Activated T-cell treated with anti-CD3 and anti-CD28 coated beads for 1 hour (primary cell): ENCODE data around the gene PHLDA1.

Experiments
- DNase-seq: peaks from one replicate; pipeline ENCODE4 v3.0.0-alpha.2; 2020; ENCODE audit warnings: low read depth

The PHLDA1 gene

GRCh38 chr12:76031414-76032042 lies at the start of gene PHLDA1:
Gene PHLDA1 (minus strand): TSS chr12:76031776.
- peak; percentile 84 for DNase-seq

GRCh38 chr12:76080729-76081415 lies 49.3 kb upstream of the PHLDA1 start:
- DNase-seq, result no peak

GRCh38 chr12:76080017-76080728 lies 48.6 kb upstream of the PHLDA1 start:
- no peak for DNase-seq

GRCh38 chr12:76078748-76079147 lies 47.2 kb upstream of the PHLDA1 start:
- DNase-seq, result no peak

- DNase-seq, result no peak
These were observed 43.9 kb upstream of the PHLDA1 start for GRCh38 chr12:76075448-76075847.

- DNase-seq, result no peak
These were observed 43.2 kb upstream of the PHLDA1 start for GRCh38 chr12:76074701-76075336.

GRCh38 chr12:76073561-76073960 lies 42.0 kb upstream of the PHLDA1 start:
- no peak for DNase-seq

- no peak for DNase-seq
These were observed 41.0 kb upstream of the PHLDA1 start for GRCh38 chr12:76072568-76072967.

- no peak for DNase-seq
These were observed 37.8 kb upstream of the PHLDA1 start for GRCh38 chr12:76069339-76069738.

GRCh38 chr12:76065917-76066316 lies 34.3 kb upstream of the PHLDA1 start:
- no peak for DNase-seq

- DNase-seq, result no peak
These were observed 33.3 kb upstream of the PHLDA1 start for GRCh38 chr12:76064904-76065303.

- no peak for DNase-seq
These were observed 28.5 kb upstream of the PHLDA1 start for GRCh38 chr12:76060111-76060510.

GRCh38 chr12:76057326-76057725 lies 25.8 kb upstream of the PHLDA1 start:
- DNase-seq, result no peak

GRCh38 chr12:76055393-76055792 lies 23.8 kb upstream of the PHLDA1 start:
- no peak for DNase-seq

GRCh38 chr12:76049575-76050251 lies 18.1 kb upstream of the PHLDA1 start:
- no peak for DNase-seq

GRCh38 chr12:76047742-76048141 lies 16.2 kb upstream of the PHLDA1 start:
- DNase-seq, result no peak

- no peak for DNase-seq
These were observed 15.5 kb upstream of the PHLDA1 start for GRCh38 chr12:76047060-76047459.

- DNase-seq, result no peak
These were observed 11.8 kb upstream of the PHLDA1 start for GRCh38 chr12:76043377-76043776.

- DNase-seq, result no peak
These were observed 10.6 kb upstream of the PHLDA1 start for GRCh38 chr12:76042147-76042546.

- DNase-seq, result no peak
These were observed 9.8 kb upstream of the PHLDA1 start for GRCh38 chr12:76041406-76041805.

GRCh38 chr12:76040461-76040860 lies 8.9 kb upstream of the PHLDA1 start:
- no peak for DNase-seq

- DNase-seq, result no peak
These were observed 6.6 kb upstream of the PHLDA1 start for GRCh38 chr12:76038176-76038575.
